Measurements from ENCODE around the gene KLHDC3. TPM values are rescaled to one million over a fixed set of nuclear protein-coding genes. Genes with fewer than 3 reads are reported as not detected.

KLHDC3 gene
- total and polyA plus RNA-seq, 10 of the 15 experiments (the other 5 are each of a cell fraction or from before 2014, with no cell fraction given), result 2.4 to 102 (median 55.4) TPM

- TF ChIP-seq SUZ12 (IDR thresholded peaks at IDR 0.05; ENCODE audit: unreplicated experiment) (no peak), LARP7 (IDR thresholded peaks at IDR 0.05) (no peak), HDAC2 (IDR thresholded peaks at IDR 0.05) (no peak), PAX5 (IDR thresholded peaks at IDR 0.05; ENCODE audit: borderline replicate concordance, low read depth, low read length) (no peak), HDAC6 (IDR thresholded peaks at IDR 0.05; ENCODE audit: unreplicated experiment) (no peak), ZNF687 (IDR thresholded peaks at IDR 0.05) (no peak), EED (IDR thresholded peaks at IDR 0.05; ENCODE audit: low read depth) (no peak), ELK1 (IDR thresholded peaks at IDR 0.05; ENCODE audit: low read depth, low read length) (no peak)
These were observed 48.8 kb downstream of the KLHDC3 start (continued) for GRCh38 chr6:43062818-43063217.

All from GM12878 (cell line).